Tibial nerve (tissue), 4 donors: Measurements from ENCODE around the gene SSH2.

Experiments used
- CTCF ChIP-seq, 5 experiments: fragments of 200-600 bp in 3 of 5; fragments of 450-650 bp in 2 of 5; sonication (generic) in 3 of 5; IDR thresholded peaks; one replicate each; pipeline ENCODE4 v1.5.1; 2016 to 2019; ENCODE audit warnings: antibody characterized with exemption in 5 of 5, mild to moderate bottlenecking in 3 of 5, moderate library complexity in 2 of 5
- EP300 ChIP-seq, 2 donors: sonication (generic); formaldehyde crosslinking; IDR thresholded peaks; one replicate each; pipeline ENCODE4 v1.6.1; 2017; ENCODE audit warnings: antibody characterized with exemption in 2 of 2, mild to moderate bottlenecking in 1 of 2
- POLR2A ChIP-seq, 2 donors: fragments of 450-650 bp; IDR thresholded peaks; one replicate each; pipeline ENCODE4 v1.6.1; 2017; ENCODE audit warnings: antibody characterized with exemption in 2 of 2, mild to moderate bottlenecking in 2 of 2, moderate library complexity in 2 of 2

- TF ChIP-seq CTCF (IDR thresholded peaks at IDR 0.05) (peak in 1 of 5 experiments; percentile 5), POLR2A (IDR thresholded peaks at IDR 0.05) (no peak), EP300 (IDR thresholded peaks at IDR 0.05) (peak in 1 of 2 donors; percentile 96)
Measured at GRCh38 chr17:29677221-29677791, 252.7 kb downstream of the SSH2 start.
